ENCODE measurements around the gene ACY1.

Gene ACY1

GRCh38 chr3:52034651-52035050 lies 51.3 kb downstream of the ACY1 start:
- no peak for TF ChIP-seq CTCF (IDR thresholded peaks at IDR 0.05; ENCODE audit: insufficient read depth, low read length, missing control alignments)
- ChIA-PET CTCF (interaction anchor here (0.9 to 1.5 kb wide), 3 partner anchors 18 to 109 kb away, joined by 3 to 4 read pairs (median 3); no protein-coding TSS in a partner anchor), POLR2A (no interaction called here)
- H3K4me3 ChIP-seq (ENCODE audit: low read depth, low read length): no peak overlapping the region
- DNase-seq (ENCODE audit: low read depth, low spot score): no peak

- no peak for TF ChIP-seq CTCF (IDR thresholded peaks at IDR 0.05; ENCODE audit: insufficient read depth, low read length, missing control alignments)
- H3K4me3 ChIP-seq (ENCODE audit: low read depth, low read length): no peak overlapping the region
- no peak for DNase-seq (ENCODE audit: low read depth, low spot score)
- CTCF ChIA-PET: interaction anchor here (1.2 to 2.5 kb wide), 7 partner anchors 14 to 87 kb away, joined by 3 to 11 read pairs (median 5); no protein-coding TSS in a partner anchor
- POLR2A ChIA-PET: interaction anchor here (1.9 kb wide), 1 partner anchor 10 kb away, joined by 6 read pairs; no protein-coding TSS in a partner anchor
Observed at GRCh38 chr3:52036222-52036694, 52.9 kb downstream of the ACY1 start.

GRCh38 chr3:52036829-52037228 lies 53.5 kb downstream of the ACY1 start:
- DNase-seq (ENCODE audit: low read depth, low spot score): no peak
- H3K4me3 ChIP-seq (ENCODE audit: low read depth, low read length): no peak overlapping the region
- ChIA-PET CTCF (interaction anchor here (0.6 to 2.5 kb wide), 7 partner anchors 14 to 87 kb away, joined by 3 to 11 read pairs (median 5); partner anchors contain the start of gene RPL29), POLR2A (interaction anchor here (1.9 kb wide), 1 partner anchor 10 kb away, joined by 6 read pairs; no protein-coding TSS in a partner anchor)
- TF ChIP-seq CTCF (IDR thresholded peaks at IDR 0.05; ENCODE audit: insufficient read depth, low read length, missing control alignments): no peak

- TF ChIP-seq CTCF (IDR thresholded peaks at IDR 0.05; ENCODE audit: insufficient read depth, low read length, missing control alignments): no peak
- POLR2A ChIA-PET: interaction anchor here (1.9 kb wide), 1 partner anchor 9 kb away, joined by 6 read pairs; no protein-coding TSS in a partner anchor
- no peak overlapping the region for H3K4me3 ChIP-seq (ENCODE audit: low read depth, low read length)
- CTCF ChIA-PET: interaction anchor here (0.6 to 2.5 kb wide), 6 partner anchors 15 to 86 kb away, joined by 3 to 11 read pairs (median 4); partner anchors contain the start of gene RPL29
- DNase-seq (ENCODE audit: low read depth, low spot score): no peak
Observed at GRCh38 chr3:52037291-52037690, 54.0 kb downstream of the ACY1 start.

GRCh38 chr3:52038227-52038626 lies 54.9 kb downstream of the ACY1 start:
- CTCF ChIA-PET: interaction anchor here (1.0 to 2.5 kb wide), 4 partner anchors 9 to 34 kb away, joined by 3 to 11 read pairs (median 5); no protein-coding TSS in a partner anchor
- POLR2A ChIA-PET: interaction anchor here (0.6 kb wide), 1 partner anchor 337 kb away, joined by 3 read pairs; no protein-coding TSS in a partner anchor
- no peak overlapping the region for H3K4me3 ChIP-seq (ENCODE audit: low read depth, low read length)
- DNase-seq (ENCODE audit: low read depth, low spot score): no peak
- no peak for TF ChIP-seq CTCF (IDR thresholded peaks at IDR 0.05; ENCODE audit: insufficient read depth, low read length, missing control alignments)

All from AG04449 (cell line).